ENCODE results near the gene PIANP. TPM values are rescaled to one million over a fixed set of nuclear protein-coding genes. Genes with fewer than 3 reads are reported as not detected.
"Not testable (repeated sequence)": the region's sequence is repeated elsewhere in the genome, so short reads cannot be mapped to it uniquely, and the experiment has no call there.

PIANP gene
- total RNA-seq, 1 donor from 2014 or later = not detected

DNA sequence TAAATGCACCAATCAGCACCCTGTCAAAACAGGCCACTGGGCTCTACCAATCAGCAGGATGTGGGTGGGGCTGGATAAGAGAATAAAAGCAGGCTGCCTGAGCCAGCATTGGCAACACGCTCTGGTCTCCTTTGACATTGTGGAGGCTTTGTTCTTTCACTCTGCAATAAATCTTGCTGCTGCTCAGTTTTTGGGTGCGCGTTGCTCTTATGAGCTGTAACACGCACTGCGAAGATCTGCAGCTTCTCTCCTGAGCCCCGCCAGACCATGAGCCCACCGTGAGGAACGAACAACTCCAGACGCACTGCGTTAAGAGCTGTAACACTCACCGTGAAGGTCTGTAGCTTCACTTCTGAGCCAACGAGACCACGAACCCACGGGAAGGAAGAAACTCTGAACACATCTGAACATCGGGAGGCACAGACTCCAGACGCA lies 8.4 kb upstream of the PIANP start:
- intact Hi-C loops (cut with micrococcal nuclease) = no loop called here

- intact Hi-C loops (cut with micrococcal nuclease) = not testable (repeated sequence)
Observed at GRCh38 chr12:6708351-6708750, 7.7 kb upstream of the PIANP start.

DNA sequence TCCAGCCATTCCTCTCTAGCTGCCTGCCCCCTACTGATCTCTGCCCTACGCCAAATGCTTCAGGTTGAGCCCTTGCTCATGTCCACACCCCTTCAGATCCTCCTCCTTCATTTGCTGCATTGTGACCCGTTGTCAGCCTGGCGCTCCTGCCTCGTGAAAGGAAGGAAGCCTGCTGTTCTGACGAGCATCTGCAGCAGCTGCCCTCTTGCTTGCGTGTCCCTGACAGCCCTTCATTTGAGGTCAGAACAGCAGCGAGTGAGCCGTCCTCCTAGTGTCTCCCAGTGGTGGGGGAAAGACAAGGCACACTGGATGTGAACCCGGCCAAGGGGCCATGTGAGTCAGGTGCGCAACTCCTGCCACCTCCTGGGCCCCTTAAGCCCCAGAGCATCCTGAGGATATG lies 3.0 kb upstream of the PIANP start:
- intact Hi-C loops (cut with micrococcal nuclease) = loop anchor here (5.0 kb wide), 1 partner anchor 89 kb away; no protein-coding TSS in a partner anchor

DNA sequence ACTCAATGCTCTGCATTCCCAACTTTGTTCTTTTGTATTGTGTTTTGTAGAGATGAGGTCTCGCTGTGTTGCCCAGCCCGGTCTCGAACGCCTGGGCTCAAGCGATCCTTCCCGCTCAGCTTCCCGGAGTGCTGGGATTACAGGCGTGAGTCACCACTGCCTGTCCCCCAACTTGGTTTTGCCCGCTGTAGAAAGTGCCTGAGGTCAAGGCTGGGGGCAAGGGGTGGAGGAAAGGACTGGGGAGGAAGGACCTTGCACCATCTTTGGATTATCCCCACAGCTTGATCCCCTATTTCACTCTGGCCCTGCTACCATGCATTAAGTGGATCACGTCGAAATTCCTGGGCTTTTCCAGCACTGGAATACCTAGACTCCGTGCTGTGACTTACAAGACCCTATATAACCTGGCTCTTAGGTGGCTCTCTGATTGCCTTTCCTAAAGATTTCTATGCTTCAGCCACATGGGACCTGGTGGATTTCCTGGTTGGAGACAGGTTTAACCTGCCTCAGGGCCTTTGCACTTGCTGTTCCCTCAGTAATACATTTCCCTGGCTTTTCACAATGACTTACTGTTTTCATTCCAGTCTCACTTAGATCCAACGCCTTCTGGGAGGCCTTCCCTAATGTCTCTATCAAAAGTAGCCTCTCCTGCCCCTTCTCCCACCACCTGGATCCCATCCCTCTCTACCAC lies 608 bp upstream of the PIANP start:
- intact Hi-C loops (cut with micrococcal nuclease) = loop anchor here (5.0 kb wide), 1 partner anchor 91 kb away; no protein-coding TSS in a partner anchor

- intact Hi-C loops (cut with micrococcal nuclease) = loop anchor here (1.0 to 5.0 kb wide), 2 partner anchors 11 to 92 kb away; partner anchors contain the start of gene ZNF384
Observed at GRCh38 chr12:6699989-6700645, 498 bp downstream of the PIANP start.

GRCh38 chr12:6699259-6699988 lies 1.2 kb downstream of the PIANP start:
- intact Hi-C loops (cut with micrococcal nuclease) = no loop called here

DNA sequence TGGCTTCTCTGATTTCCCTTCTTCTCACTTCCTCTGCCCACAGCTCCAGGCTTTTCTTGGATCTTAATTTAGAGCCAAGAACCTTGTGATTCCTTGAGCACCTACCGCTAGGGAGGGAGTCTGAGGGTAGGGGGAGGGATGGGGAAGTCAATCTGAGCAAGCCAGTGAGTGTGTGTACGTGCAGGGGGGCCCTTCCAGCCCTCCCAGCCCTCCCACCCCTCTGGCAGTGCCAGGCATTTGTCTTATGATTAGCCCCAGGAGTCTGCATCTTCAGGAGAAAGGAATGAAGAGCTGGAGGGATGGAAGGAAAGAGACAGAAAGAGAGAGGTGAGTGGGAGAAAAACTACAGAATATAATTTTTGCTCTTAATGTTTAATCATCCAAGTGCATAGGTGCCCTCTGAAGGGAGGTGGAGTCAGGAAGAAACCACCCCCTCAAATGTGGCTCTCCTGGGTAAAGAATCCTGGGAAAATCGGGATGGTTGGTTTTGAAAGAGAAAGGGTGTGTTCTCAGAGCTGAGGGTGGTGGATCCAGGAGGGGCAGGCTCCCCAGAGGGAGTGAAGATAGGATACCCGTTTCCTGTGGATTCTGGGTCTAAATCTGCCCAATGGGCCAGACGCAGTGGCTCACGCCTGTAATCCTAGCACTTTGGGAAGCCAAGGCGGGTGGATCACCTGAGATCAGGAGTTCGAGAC lies 2.1 kb downstream of the PIANP start:
- intact Hi-C loops (cut with micrococcal nuclease) = no loop called here

- intact Hi-C loops (cut with micrococcal nuclease) = no loop called here
Observed at GRCh38 chr12:6697584-6698351, 2.8 kb downstream of the PIANP start.

DNA sequence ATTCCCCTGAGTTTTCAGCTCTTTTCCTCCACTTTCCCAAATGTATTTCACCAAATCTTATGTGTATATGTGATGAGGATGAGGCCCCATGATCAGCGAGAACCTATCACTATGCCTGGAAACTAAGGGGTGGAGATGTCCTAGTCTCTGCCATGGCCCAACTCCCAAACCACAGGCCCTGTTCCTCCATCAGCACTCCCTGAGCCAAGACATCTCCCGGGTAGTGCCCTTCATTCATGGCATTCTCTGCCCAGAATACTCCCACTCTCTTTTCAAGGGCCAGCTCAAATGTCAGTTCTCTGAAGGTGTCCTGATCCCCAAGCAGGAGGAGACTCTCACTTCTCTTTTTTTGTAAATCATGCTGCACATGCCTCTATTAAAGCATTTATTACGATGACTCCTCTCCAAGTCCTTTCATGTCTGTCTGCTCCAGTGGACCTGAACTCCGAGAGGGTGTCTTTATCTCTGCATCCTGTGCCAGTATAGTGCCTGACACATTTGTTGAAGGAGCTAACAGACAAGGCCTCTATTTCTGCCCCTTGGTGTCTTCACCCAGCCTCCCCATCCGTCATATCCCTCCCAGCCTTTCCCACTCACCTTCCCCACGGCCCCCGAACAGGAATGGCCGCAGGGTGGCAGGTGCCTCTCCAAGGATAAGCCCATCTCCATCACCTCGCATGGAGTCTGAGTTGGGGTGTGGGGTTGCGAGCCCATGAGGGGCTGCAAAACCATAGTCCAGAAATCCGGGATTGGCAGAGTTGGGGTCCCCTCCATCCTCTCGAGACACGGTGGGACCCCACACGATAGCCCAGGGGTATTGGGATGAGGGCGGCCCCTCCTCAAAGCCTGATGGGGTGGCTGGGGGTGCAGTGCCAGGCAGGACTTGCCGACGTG lies 3.7 kb downstream of the PIANP start:
- intact Hi-C loops (cut with micrococcal nuclease) = no loop called here

DNA sequence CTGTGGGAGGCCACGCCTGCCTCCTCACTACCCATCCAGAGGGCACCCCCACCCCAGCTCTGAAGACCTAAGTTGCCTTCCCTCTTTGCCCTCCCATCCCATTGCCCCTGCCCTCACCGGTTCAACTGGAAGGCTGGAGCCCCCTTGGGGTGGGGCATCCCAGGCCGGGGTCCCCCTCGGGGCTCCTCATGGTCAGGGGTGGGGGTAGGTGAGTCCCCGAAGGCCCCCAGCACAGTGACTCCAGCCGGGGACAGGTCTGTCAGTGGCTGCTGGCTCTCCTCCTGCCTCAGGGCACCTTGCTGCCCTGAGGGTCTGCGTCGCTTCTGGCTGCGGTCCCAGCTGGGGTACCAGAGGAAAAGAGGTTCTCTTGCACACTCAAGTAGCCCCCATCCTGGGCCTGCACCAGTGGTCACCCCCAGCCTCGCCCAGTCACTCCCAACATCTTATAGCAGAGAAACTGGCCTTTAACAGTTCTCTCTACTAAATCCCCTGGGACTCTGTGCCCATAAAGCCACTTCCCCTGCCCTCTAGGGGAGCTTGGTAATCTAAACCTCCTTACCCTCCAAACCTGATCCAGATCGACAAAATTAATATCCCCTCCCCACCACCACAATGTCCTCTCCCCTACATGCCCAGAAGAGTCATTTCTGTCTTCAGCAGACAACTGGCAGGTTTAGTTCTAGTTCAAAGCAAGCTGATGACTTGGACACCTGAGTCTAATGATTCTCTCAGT lies 5.1 kb downstream of the PIANP start:
- intact Hi-C loops (cut with micrococcal nuclease) = no loop called here

- intact Hi-C loops (cut with micrococcal nuclease) = no loop called here
Observed at GRCh38 chr12:6694701-6695100, 5.9 kb downstream of the PIANP start.

GRCh38 chr12:6693832-6694355 lies 6.7 kb downstream of the PIANP start:
- intact Hi-C loops (cut with micrococcal nuclease) = no loop called here

GRCh38 chr12:6692888-6693287 lies 7.7 kb downstream of the PIANP start:
- intact Hi-C loops (cut with micrococcal nuclease) = no loop called here

GRCh38 chr12:6691473-6691872 lies 9.1 kb downstream of the PIANP start:
- intact Hi-C loops (cut with micrococcal nuclease) = no loop called here

DNA sequence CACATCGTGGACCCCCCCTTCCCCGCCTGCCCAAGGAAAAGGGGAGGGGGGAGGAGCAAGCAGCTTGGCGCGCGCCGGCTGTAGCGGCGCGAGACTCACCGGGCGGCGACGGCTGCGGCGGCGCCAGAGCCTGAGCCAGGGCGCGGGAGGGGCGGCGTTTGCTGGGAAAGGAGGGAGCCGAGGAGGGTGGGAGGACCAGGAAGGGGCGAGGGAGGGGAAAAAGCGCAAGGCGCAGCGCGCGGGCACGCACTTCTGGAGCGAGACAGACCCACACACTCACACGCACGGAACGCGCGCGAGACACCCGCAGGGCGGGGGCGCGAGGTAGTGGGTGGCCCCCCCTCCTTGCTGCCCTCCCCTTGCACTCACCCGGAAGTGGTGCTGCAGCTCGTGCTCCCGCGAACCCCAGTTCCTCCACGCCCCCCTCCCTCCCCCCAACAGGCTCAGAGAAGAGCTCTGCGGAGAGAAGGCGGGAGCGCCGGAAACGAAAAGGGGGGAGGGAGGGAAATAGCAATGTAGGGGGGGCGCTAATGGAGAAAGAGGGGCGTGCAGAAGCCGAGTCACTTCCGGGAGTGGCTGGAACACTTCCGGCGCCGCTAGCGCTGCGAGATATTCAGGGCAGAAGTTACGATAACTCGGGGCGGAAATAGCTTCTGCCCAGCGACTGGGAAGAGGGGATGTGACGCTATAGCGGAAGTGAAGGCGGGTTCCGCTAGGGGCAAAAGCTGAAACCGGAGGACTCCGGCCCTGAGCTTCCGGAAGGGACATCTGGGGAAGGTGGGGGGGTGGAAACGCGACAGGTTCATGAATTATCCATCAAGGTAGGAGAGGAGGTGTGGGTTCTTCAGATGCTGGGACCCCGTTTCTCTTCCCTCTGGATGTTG lies 11.4 kb downstream of the PIANP start, which contains the start of gene ZNF384:
Gene ZNF384, minus strand, starts transcription at position 377 of the 884 bp plus-strand sequence. CDS start 9,855 bp downstream, outside the sequence.
- intact Hi-C loops (cut with micrococcal nuclease) = loop anchor here (1.0 to 5.0 kb wide), 12 partner anchors 11 to 194 kb away; partner anchors contain the start of genes COPS7A, GAPDH, ING4 and MLF2

DNA sequence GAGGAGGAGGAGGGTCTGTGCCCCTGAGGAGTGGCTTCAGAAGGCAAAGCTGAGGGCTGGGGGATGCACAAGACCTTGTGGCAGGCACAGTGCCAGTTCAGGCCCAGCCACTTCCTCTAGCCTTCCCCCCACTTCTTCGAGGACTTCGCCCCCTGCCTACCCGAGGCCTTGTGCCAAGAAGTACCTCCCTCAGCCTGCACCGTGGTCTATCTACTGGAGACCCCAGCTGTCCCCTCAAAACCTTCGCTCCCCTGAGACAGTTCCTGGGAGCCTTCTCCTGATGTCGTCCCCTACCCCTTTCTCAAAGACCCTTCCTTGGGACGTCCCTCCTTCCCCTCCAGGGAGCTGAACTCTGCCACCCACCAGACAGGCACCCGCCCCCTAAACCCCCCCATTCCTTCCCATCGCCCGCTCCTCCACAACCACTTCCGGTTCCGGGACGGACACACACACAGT lies 12.0 kb downstream of the PIANP start:
- intact Hi-C loops (cut with micrococcal nuclease) = loop anchor here (2.0 to 5.0 kb wide), 4 partner anchors 79 to 194 kb away; partner anchors contain the start of genes NCAPD2, P3H3, PTMS and SPSB2

- intact Hi-C loops (cut with micrococcal nuclease) = loop anchor here (5.0 kb wide), 2 partner anchors 81 to 141 kb away; partner anchors contain the start of genes P3H3 and PTMS
Observed at GRCh38 chr12:6685814-6686213, 14.8 kb downstream of the PIANP start.

All from T-helper 2 cell treated with Interferon-gamma antibody and Interleukin-4, amounts not matched to agents 100 ng/mL and 5 ng/mL, for 36 hours (primary cell).